Measurements from ENCODE around the gene COQ10B.
"Not testable (repeated sequence)": the region's sequence is repeated elsewhere in the genome, so short reads cannot be mapped to it uniquely, and the experiment has no call there.

Gene COQ10B

DNA sequence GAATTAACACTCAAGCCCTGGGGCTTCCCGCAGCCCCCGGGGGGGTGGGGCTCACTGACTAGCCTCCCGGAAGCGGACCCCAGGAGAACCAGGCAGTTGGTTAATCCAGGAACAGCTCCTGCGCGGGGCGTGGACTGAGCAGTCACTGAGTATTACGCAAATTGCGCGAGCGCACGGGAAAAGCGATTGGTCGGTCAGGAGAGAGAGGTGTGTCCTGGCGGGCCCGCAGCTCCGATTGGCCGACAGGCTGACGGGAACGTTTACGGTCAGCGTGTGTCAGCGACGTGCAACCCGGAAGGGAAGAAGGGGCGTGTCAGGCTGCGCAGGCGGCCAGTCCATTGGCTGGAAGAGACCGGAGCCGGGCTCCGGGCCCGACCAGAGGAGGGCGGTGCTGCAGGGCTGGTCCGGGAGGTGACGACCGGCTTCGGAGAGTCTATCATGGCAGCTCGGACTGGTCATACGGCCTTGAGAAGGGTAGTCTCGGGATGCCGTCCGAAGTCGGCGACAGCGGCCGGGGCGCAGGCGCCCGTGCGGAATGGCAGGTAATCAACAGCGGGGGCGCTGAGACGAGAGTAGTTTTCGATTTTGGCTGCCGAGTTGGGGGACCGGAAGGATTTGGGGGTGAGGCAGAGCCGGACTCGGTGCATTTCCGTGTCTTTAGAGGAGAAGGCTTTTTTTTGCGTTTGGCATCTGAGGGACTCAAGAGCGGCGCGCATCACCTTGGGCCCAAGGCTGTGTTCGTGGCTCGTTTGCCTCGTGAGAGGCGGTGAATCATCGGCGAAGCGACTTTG, at the start of gene COQ10B:
TSS of gene COQ10B (plus strand) at position 430 of the 791 bp plus-strand sequence. CDS start at position 439, 9 bp downstream.
- DNase-seq, result peak; percentile 100

DNA sequence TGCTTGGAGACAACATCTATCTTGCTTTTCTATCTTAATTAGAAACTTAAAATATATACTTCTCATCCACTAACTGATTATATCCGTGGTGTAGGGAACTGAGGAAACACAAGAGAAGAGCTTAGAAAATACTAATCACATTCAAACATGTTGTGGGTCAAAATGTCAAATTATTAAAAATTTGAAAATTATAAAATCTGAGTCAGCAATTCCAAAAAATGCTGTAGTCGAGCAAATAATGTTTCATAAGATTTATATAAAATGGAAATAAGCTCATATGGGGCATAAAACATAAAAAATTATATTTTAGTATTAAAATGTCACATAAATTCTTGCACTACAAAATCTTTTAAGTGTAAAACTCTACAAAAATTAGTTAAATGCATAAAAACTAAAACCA, 47.8 kb upstream of the COQ10B start:
- no peak for DNase-seq

DNA sequence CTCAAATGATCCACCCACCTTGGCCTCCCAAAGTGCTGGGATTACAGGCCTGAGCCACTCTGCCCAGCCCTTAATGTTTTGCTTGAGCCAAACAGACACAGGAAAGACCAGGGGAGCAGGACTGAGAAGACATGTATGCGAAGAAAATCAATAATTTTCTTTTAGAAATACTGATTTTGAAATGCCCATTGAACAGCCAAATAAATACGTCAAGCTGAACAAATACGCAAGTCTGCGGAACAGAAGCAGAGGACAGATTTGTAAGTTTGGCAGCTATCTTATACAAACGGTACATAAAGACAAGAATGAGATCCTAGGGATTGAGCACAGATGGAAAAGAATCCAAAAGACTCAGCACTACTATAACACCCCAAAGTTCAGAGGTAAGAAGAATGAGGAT, 39.3 kb upstream of the COQ10B start:
- DNase-seq, result no peak

DNA sequence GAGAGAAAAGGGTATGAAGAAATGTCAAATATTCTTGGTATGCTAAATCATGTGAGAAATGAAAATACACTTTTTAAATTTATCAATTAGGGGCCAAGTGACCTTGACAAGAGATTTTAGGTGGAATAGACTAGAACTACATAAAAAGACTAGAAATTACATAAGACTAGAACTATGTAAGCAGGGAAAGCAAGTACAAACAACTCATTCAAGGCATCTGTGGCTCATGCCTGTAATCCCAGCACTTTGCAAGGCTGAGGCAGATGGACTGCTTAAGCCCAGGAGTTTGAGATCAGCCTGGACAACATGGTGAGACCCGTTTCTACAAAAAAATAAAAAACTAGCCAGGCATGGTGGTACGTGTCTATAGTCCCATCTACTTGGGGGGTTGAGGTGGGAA, 38.8 kb upstream of the COQ10B start:
- DNase-seq, result no peak

DNA sequence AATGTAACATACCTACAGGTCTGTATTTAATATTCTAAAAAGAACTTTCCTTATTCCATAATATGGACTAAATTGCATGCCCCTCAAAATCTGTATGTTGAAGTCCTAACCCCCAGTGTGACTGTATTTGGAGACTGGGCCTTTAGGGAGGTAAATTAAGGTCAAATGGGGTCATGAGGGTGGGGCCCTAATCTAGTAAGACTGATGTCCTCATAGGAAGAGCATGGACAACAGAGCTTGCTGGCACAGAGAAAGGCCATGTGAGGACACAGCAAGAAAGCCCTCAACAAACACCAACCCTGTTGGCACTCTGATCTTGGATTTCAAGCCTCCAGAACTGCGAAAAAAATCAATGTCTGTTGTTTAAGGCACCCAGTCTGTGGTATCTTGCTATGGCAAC, 37.1 kb upstream of the COQ10B start:
- no peak for DNase-seq

DNA sequence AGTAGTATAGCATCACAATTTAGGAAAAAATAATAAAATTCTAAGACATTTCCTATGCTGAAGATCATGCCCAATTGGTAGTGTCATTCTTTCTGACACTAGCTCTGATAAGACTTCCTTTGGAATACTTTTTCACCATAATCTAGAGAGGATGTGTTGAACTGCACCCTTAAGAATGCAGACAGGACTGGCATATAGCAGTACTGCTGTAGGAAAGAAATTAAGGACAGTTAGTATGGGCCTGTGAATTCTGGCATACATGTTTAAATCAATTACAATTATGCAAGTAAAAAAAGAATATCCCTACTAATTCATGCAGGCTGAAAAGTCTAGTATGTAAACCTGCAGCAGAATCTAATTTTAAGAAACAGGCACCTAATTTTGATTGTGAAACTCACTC, 33.9 kb upstream of the COQ10B start:
- no peak for DNase-seq

DNA sequence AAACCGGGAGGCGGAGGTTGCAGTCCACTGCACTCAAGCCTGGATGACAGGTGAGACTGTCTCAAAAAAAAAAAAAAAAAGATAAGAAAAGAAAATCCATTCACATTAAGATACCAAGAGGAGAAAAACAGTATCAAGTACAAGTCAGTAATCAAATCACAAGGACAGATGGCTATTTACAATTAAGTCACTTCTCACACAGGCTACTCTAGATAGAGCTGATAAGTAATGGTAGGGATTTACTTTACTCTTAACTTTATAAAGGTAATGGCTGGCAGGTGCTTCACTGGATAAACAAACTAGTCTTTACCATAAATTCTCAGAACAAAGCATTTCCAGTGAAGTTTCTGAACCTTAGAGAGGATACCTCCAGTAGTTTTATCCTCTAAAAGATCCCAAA, 30.0 kb upstream of the COQ10B start:
- no peak for DNase-seq

DNA sequence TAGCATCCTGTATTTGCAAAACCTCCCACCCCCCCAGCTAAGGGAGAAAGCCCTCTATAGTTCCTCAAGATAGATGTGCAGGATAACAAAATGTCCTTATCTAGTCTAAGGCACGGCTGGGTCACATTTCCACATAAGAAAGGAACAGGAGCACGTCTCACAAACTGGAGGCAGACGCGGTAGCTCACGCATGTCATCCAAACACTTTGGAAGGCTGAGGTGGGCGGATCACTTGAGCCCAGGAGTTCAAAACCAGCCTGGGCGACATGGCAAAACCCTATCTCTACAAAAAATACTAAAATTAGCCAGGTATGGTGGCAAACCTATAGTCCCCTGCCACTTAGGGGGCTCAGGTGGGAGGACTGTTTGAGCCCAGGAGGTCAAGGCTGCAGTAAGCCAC, 27.8 kb upstream of the COQ10B start:
- DNase-seq, result no peak

DNA sequence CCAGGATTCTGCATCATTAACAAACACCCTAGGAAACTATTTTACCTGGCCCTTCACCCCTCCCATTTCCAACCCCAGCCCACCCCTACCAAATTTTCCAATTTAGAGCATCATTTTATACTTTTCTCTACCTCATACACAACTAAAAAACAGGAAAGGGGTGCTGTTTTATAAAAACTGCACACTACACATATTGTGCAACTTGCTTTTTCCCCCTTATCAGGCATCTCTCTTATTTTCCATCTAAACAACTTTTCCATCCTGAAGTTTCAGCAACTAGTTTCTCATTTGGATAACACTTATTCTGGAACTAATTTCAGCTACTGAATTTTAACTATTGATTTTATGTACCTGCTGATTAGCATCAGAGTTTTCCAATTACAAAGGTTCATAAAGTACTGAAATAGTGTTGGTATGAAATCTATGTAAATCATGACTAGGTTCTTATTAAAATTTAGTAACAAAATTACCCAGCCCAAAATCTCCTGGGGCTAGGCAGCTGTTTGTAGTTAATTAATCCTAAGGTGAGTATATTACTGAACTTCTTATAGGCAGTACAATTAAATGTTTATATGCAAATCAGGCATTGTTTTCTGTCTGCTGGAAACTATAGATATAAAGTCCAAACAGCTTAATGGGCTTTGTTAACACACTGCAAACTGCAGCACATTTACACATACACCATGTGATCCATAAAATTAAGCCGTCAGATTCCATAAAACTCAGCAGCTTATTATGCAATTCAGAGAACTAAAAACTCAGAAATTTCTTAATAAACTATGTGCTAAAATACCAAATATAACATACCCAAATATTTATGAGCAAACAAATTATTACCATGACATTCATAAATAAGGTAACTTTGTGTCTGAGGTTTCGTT, 26.4 kb upstream of the COQ10B start:
- no peak for DNase-seq

DNA sequence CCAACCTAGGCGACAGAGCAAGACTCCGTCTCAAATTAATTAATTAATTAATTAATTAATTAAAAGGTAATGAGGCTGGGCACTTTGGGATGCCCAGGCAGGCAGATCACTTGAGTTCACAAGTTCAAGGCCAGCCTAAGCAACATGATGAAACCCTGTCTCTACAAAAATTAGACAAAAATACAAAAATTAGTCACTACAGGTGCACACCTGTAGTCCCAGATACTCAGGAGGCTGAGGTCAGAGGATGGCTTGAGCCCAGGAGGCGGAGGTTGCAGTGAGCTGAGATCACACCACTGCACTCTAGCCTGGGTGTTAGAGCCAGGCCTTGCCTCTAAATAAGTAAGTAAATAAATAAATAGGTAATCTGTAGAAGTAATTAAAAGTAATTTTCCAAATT, 25.4 kb upstream of the COQ10B start:
- DNase-seq, result no peak

DNA sequence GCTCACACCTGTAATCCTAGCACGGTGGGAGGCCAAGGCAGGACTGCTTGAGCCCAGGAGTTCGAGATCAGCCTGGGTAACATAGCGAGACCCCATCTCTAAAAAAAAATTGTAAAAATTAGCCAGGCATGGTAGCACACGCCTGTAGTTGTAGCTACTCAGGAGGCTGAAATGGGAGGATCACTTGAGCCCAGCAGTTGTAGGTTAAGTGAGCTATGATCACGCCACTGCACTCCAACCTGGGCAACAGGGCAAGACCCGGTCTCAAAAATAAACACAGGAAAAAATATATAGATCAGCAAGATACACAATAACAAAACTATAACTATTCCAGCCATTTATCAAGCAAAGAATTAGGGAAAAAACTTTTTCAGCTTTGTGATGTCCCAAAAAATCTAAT, 21.5 kb upstream of the COQ10B start:
- no peak for DNase-seq

DNA sequence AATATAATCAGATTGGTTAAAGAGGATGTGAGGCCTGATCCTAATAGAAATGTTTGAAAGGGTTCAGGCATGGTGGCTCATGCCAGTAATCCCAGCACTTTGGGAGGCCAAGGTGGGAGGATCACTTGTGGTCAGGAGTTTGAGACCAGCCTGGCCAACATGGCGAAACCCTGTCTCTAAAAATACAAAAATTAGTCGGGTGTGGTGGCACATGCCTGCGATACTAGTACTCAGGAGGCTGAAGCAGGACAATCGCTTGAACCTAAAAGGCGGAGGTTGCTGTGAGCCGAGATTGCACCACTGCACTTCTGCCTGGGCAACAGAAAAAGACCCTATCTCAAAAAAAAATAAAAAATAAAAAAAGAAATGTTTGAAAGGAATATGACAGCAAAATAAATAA, 20.8 kb upstream of the COQ10B start:
- DNase-seq, result not testable (repeated sequence)

DNA sequence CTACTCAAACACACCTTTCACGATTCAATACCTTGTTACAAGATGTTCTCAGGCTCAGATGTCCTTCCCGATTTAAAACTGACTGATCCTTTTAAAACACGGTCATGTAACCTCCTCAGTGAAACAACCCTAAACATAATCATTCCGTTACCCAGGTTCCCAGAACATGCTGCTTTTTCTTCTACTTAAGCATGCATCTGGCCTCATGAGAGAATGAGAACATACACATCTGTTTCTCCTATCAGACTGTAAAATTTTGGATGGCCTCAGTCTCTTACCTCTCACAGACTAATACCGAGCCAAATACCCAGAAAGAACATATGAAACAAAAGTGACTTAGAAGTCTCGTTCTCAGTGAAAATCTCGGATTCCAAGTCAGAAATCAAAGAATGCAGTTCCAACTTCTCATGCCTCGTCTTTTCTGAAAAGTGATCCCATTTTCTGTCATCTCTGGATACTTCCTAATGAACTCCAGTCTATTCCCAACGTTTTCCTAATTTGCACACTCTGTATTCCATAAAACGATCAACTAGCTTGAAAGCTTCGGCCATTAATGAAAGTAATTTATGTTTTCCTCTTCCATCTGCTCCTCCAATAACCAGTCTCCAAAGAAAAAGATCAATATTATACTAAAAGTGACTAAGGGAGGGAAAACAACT, 19.4 kb upstream of the COQ10B start:
- DNase-seq, result no peak

DNA sequence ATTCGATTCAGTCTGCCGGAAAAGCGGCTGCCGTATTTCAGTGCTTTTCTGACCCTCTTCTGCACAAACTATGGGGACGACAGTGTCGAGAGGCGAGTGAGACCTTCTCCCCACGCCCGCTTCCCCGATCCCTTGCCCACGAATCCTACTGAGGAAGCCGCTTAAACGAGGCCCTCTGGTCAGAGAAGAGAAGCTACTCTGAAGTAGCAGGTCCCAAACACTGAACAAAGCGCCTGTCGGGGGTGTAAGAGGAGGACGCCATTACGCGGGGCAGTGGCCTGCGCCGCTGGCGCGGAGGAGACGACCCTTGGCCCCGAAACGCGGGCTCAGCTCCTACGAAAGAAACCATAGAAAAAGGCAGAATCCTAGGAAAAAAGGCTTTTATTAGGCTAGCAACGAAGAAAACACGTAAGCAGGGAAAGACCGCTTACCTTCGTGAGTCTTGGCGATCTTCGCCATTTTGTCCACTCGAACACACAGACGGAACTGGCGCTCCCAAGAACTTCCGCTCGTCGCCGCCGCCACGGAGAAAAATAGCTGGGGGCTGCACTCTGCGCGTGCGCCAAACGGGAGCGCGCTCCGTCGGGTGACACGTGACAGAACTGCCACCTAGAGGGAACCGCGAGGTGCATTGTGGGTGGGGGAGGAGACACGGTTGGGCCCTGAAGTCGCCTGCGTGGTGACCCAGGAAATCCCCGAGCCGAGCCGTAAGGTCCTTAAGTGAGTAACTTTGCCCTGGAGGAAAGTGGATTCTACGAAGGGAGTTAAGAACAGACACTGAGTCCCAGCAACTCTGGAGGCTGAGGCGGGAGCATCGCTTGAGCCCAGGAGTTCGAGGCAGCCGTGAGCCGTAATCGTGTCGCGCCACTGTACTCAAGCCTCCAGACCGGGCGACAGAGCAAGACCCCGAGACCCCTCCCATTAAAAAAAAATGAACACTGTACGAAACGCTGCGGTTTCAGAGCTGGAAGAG, 18.5 kb upstream of the COQ10B start, which contains the start of gene SF3B1:
TSS of gene SF3B1 (minus strand) at position 488 of the 973 bp plus-strand sequence. CDS start at position 459, 29 bp downstream.
- DNase-seq, result peak; percentile 97

DNA sequence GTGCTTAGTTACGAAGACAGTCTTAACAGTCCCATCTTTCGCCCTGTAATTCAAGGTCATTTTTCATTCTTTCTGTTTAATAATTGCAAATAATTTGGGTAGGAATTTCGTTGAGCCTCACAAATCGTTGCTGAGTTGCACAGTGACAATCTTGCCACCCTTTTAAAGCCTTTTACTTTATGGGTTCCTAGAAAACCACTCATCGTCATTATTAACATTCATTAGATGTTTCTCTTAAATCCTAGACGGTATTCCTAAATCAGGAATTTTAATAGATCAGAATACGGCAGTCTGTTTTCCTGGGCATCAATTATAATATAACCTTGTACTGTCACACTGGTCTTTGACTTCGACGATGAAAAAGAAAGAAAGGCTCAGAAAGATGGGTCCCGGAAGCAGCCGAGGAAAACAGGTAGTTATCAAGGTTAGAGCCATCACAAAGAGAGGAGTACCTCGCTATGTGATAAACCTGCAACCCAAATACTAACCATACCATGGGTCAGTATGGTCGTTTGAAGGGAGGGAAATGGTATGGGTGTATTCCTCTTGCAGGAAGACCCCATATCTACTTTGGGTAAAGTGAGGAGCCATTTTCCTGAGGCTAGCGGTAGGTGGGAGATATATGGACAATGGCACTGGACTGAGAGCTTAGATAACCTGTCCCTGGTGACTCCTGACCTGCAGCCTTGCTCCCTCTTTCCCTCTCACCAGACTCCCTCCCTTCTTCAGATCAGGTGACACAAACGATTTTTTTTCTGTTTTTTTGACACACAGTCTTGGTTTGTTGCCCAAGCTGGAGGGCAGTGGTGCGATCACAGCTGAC, 17.5 kb upstream of the COQ10B start:
- DNase-seq, result no peak

DNA sequence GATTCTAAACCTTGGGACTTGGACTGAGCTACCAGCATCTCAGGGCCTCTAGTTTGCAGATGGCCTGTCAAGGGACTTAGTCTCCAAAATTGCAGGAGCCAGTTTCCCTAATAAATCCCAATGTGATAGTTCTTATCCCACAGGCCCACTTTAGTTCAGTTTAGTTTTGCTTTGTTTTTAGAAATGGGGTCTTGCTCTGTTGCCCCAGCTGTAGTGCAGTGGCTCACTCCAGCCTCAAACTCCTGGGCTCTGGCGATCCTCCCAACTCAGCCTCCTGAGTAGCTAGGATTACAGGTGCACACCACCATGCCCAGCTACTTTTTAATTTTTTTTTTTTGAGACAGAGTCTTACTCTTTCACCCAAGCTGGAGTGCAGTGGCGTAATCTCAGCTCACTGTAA, 16.0 kb upstream of the COQ10B start:
- no peak for DNase-seq

DNA sequence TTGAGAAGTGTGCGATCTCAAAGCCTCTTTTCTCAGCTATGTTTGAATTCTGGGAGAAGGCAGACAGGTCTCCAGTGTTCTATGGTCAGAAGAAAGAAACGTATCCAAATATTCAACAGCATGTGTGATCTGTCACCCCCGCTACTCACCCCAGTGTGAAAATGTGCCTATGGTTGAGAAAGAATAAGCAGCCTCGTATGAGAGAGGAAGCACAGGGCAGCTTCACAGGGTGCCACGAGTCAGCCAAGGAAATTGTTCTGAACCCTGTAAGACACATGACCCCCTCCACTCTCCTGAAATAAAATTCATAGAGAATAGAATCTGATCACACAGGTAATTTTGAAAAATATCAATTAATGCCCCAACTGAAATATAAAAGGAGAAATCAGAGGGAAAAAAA, 10.5 kb upstream of the COQ10B start:
- DNase-seq, result no peak

DNA sequence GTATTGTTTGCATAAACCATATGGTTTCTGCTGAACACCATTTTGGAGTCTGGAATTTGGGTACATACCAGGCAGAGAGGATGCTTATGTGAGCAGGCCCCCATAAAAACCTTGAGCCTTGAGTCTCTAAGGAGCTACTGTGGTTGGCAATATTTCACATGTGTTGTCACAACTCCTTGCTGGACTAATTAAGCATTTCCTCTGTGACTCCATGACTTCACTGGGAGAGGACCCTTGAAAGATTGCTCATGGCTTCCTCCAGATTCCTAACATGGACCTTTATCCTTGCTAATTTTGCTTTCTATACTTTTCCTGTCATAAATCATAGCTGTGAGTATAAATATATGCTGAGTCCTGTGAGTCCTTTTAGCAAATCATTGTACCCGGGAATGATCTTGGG, 7.6 kb upstream of the COQ10B start:
- DNase-seq, result peak; percentile 36

DNA sequence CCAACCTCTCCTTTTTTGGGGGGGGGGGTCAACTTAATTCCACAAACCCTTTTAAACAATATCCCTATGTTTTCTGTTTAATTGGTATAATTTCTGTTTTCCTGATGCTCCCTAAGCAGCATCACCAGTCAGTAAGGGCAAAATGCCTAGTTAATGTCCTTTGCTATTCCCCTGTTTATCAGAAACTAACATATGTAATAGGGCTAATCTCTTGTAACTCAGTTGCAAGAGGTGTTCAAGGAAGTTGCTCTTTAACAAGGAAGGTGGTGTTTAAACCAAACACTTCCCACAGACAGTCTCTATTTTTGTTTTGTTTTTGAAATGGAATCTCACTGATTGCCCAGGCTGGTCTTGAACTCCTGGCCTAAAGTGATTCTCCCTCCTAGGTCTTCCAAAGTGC, 6.5 kb upstream of the COQ10B start:
- DNase-seq, result no peak

DNA sequence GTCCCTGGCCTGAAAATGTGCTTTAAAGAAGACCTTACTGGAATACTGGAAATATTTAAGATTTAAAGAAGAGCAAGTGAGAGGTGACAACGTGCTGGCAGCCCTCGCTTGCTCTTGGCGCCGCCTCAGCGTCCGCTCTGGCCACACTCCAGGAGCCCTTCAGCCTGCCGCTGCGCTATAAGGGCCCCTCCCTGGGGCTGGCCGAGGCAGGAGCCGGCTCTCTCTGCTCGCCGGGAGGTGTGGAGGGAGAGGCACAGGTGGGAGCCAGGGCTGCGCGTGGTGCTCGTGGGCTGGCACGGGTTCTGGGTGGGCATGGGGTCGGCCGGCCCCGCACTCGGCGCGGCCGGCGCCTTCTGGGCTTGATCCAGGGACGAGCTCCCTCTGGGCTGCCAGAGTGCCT, 2.9 kb upstream of the COQ10B start:
- no peak for DNase-seq

DNA sequence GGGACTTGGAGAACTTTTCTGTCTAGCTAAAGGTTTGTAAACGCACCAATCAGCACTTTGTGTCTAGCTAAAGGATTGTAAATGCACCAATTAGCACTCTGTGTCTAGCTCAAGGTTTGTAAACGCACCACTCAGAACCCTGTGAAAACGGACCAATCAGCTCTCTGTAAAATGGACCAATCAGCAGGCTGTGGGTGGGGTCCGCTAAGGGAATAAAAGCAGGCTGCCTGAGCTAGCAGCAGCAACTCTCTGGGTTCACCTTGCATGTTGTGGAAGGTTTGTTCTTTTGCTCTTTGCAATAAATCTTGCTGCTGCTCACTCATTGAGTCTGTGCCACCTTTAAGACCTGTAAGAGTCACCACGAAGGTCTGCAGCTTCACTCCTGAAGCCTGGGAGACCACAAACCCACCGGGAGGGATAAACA, 2.4 kb upstream of the COQ10B start:
- not testable (repeated sequence) for DNase-seq

Data from fibroblast of upper back skin (primary cell).